ENCODE measurements around the gene RERE.

DNA sequence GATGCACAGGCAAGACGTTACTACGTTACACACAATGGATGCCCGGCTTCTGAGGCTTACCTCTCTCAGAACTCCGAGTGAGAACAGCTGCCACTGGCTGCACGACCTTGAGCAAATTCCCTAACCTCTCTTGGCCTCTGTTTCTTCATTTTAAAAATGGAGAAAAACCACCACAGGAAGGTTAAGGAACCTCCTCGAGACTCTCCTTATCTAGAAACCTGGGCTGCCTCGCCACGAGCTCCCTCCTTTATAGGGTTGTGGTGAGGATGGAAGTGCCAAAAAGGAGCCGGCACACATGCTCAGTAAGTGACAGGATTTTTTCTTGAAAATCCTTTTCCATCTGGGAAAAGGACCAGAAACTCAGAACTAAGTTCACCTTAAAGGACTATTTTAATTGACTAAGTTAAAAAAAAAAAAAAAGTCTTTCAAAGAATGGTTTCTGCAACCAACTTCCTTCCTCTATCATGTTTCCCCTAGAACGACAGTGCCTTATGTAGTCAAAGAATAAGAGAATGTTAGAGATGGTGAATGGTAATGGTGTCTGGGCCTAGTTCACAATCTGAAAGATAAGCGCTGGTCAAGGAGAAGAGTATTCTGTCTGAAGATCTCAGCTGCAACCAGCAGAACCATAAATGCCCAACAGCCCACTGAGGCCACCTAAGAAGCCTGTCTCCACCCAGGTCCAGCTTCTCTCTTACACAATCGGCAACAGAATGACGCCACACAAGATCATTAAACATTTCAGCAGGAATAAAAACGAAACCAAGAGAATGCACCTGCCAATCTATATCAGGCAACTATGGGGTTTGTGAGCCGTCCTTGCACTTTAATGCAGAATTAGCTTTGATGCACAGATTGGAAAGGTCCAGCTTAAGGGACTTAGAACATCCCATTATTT, 434.6 kb downstream of the RERE start:
- TF ChIP-seq, protein P1, sequence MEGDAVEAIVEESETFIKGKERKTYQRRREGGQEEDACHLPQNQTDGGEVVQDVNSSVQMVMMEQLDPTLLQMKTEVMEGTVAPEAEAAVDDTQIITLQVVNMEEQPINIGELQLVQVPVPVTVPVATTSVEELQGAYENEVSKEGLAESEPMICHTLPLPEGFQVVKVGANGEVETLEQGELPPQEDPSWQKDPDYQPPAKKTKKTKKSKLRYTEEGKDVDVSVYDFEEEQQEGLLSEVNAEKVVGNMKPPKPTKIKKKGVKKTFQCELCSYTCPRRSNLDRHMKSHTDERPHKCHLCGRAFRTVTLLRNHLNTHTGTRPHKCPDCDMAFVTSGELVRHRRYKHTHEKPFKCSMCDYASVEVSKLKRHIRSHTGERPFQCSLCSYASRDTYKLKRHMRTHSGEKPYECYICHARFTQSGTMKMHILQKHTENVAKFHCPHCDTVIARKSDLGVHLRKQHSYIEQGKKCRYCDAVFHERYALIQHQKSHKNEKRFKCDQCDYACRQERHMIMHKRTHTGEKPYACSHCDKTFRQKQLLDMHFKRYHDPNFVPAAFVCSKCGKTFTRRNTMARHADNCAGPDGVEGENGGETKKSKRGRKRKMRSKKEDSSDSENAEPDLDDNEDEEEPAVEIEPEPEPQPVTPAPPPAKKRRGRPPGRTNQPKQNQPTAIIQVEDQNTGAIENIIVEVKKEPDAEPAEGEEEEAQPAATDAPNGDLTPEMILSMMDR (IDR thresholded peaks at IDR 0.05) = no peak
- TF ChIP-seq POLR2A (IDR thresholded peaks at IDR 0.05) = no peak
- no peak for TF ChIP-seq POLR2AphosphoS5 (IDR thresholded peaks at IDR 0.05)
